Left cardiac atrium (tissue), 4 donors: ENCODE measurements around the gene GAL3ST2. TPM values are rescaled to one million over a fixed set of nuclear protein-coding genes. Genes with fewer than 3 reads are reported as not detected.
A peak's percentile ranks its signal among the peaks of the same experiment; 100 is the strongest.
"Not testable (repeated sequence)": the region's sequence is repeated elsewhere in the genome, so short reads cannot be mapped to it uniquely, and the experiment has no call there.

Experiments
- ATAC-seq, 2 donors: fragments of 200-7000 bp; cut with Tn5 transposase; one replicate each; pipeline ENCODE4 v1.9.1; 2020; ENCODE audit warnings: mild to moderate bottlenecking in 2 of 2, moderate library complexity in 2 of 2
- DNase-seq: peaks from one replicate; pipeline ENCODE4 v3.0.0-alpha.2; 2020
- intact Hi-C, 2 donors: fragments of 100-400 bp; cut with DNase I; formaldehyde crosslinking; loops; one replicate each; pipeline versions ENCODE4 v1.14.1 to v1.15.1; 2022 to 2023
- total RNA-seq, 2 donors: library from RNA; stranded (reverse); fragmentation: NEBNext Ultra II Directional; extraction: Animal tissue kit (Norgen Biotek cat#: 25700); gene quantifications; one replicate each; pipeline ENCODE4 v1.2.1, GENCODE V29; 2021
- donor health status: DM: no; HTN: yes; CAD: no.
- donor health status: DM: no; HTN: yes; CAD: no; lungs with severe emphysema.
- donor health status: DM: yes; HTN: yes; CAD: no.
- donor health status: Dilated cardiomyopathy.

The GAL3ST2 gene
- total RNA-seq, 2 donors from 2014 or later, result 0.44 TPM; not detected in 1

DNA sequence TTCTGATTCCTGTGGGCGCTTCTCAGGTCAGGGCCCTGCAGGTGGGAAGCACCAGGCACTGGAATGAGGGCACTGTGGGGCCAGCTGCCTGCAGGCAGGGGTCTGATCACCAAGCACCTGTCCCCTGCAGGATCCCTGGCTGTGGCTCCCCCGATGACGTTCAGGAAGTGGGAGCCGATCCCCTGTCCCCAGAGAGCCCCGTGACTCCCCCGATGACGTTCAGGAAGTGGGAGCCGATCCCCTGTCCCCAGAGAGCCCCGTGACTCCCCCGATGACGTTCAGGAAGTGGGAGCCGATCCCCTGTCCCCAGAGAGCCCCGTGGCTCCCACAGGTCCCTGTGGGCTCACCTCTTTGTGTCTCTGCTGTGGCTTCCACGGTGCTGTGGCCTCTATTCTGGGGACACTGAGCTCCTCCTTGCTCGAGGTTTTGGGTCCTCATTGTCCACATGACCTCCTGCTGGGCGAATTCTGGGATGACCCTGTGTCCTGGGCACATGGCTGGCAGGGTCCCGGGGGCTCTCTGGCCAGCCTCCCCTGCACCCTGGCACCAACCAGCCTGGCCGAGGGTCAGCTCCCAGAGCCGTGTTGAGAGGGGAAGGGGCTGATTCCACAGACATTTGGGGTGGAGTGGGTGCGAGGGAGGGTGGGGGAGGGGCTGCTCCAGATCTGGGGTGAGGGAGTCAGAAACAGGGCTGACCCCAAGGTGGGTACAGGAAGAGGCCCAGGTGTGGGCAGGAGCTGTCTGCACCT is 37.2 kb downstream of the GAL3ST2 start:
- ATAC-seq (no peak), DNase-seq (no peak)
- intact Hi-C loops, result no loop called here

DNA sequence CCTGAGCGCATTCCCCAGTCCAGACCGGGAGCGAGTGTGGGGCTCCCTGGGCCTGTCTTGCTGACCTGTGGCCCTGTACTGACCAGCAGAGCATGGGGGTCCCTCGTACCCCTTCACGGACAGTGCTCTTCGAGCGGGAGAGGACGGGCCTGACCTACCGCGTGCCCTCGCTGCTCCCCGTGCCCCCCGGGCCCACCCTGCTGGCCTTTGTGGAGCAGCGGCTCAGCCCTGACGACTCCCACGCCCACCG is 37.7 kb downstream of the GAL3ST2 start:
- peak; percentile 14 for DNase-seq
- intact Hi-C loops, result no loop called here
- no peak for ATAC-seq

DNA sequence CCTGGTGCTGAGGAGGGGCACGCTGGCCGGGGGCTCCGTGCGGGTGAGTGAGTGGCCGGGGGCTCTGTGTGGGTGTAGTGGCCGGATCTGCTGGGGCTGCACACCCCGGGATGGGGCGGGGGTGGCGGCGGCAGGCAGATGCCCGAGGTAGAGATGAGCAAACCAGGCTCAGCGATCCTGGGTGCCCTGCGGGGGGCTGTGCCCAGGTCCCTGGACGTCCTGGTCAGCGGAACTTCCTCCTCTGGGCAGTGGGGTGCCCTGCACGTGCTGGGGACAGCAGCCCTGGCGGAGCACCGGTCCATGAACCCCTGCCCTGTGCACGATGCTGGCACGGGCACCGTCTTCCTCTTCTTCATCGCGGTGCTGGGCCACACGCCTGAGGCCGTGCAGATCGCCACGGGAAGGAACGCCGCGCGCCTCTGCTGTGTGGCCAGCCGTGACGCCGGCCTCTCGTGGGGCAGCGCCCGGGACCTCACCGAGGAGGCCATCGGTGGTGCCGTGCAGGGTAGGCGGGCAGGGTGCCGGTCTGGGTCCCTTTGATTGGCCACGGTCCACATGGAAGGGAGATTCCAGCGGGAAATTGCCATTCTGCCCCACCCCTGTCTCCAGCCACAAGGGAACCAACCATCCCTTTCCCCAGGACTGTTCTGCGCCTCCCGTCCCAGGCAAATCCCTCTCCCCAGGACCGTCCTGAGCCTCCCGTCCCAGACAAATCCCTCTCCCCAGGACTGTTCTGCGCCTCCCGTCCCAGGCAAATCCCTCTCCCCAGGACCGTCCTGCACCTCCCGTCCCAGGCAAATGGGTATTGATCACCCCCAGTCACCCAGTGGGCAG is 38.2 kb downstream of the GAL3ST2 start:
- DNase-seq (peak; percentile 19), ATAC-seq (no peak)
- intact Hi-C loops, result no loop called here

DNA sequence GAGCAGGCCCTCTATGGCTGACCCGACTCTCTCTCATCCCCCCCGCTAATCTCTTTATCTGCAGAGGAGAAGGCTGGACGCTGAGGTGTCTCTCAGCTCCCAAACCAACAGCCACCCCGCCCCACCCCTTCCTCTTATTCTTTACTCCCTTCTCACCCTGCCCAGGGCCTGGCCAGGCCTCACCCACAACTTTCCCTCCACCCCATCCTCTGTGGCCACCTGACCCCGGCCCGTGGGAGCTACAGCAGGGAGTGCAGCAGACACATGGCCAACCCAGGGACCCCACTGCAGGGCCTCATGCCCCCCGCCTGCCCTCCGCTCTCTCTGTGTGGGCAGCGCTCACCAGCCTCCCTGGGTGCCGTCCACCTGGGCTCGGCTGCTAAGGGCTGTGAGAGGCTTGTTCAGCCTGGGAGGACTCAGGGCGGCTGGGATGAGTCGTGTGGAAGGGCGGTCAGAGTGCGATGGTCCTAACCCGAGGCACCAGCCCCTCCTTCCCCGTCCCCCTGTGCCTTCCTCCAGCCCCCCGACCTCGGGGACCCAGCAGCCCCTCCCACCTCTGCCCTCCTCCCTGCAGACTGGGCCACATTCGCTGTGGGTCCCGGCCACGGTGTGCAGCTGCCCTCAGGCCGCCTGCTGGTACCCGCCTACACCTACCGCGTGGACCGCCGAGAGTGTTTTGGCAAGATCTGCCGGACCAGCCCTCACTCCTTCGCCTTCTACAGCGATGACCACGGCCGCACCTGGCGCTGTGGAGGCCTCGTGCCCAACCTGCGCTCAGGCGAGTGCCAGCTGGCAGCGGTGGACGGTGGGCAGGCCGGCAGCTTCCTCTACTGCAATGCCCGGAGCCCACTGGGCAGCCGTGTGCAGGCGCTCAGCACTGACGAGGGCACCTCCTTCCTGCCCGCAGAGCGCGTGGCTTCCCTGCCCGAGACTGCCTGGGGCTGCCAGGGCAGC is 39.1 kb downstream of the GAL3ST2 start:
- intact Hi-C loops, result no loop called here
- DNase-seq, result peak; percentile 21
- no peak for ATAC-seq

DNA sequence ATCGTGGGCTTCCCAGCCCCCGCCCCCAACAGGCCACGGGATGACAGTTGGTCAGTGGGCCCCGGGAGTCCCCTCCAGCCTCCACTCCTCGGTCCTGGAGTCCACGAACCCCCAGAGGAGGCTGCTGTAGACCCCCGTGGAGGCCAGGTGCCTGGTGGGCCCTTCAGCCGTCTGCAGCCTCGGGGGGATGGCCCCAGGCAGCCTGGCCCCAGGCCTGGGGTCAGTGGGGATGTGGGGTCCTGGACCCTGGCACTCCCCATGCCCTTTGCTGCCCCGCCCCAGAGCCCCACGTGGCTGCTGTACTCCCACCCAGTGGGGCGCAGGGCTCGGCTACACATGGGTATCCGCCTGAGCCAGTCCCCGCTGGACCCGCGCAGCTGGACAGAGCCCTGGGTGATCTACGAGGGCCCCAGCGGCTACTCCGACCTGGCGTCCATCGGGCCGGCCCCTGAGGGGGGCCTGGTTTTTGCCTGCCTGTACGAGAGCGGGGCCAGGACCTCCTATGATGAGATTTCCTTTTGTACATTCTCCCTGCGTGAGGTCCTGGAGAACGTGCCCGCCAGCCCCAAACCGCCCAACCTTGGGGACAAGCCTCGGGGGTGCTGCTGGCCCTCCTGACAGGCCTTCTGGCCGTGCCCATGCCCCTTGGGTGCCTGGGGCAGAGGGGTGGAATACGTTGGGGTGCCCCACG is 40.0 kb downstream of the GAL3ST2 start:
- intact Hi-C loops, result no loop called here
- ATAC-seq, result no peak
- DNase-seq, result peak; percentile 12

DNA sequence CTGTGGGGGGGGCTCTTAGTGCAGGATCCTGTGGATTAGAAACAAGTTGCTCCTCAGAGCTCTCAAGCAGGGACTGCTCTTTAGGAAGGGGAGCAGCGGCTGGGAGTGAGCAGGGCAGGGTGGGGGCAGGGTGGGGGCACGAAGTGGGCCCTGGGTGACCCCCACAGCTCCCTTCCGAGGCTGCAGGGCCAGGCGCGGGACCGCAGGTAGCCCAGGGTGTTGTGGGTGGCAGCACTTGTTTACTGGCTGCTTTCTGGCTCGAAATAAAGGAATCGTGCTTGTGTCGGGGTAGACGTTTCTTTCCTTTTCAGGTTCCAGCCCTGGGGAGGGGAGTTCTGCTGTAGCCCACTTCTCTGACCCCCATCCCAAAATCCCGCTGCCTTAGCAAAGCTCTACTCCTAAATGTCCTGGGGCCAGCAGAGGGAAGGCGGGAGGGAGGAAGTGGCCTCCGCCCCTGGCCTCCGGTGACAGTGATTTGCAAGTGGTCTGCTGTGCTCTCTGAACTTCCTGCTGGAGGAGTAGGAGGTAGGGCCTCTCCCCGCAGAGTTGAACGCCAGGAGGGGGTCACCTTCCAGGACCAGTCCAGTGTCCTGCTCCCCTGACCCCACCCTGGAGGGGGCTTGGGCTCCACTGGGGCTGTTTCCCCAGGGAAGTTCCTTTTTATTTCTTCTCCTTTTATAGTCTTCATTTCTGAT is 40.7 kb downstream of the GAL3ST2 start:
- peak; percentile 19 for DNase-seq

DNA sequence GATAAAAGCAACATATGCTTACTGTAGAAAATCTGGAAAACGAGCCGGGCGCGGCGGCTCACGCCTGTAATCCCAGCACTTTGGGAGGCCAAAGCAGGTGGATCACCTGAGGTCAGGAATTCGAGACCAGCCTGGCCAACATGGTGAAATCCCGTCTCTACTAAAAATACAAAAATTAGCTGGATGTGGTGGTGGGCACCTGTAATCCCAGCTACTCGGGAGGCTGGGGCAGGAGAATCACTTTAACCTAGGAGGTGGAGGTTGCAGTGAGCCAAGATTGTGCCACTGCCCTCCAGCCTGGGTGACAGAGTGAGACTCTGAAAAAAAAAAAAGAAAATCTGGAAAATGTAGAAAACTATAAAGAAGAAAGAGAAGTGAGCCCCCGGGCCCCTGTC is 41.2 kb downstream of the GAL3ST2 start:
- DNase-seq, intact Hi-C loops, ATAC-seq: not testable (repeated sequence)

More for the DNA sequence above, 40.7 kb downstream of the GAL3ST2 start:
- intact Hi-C loops, result no loop called here
- ATAC-seq, result no peak

DNA sequence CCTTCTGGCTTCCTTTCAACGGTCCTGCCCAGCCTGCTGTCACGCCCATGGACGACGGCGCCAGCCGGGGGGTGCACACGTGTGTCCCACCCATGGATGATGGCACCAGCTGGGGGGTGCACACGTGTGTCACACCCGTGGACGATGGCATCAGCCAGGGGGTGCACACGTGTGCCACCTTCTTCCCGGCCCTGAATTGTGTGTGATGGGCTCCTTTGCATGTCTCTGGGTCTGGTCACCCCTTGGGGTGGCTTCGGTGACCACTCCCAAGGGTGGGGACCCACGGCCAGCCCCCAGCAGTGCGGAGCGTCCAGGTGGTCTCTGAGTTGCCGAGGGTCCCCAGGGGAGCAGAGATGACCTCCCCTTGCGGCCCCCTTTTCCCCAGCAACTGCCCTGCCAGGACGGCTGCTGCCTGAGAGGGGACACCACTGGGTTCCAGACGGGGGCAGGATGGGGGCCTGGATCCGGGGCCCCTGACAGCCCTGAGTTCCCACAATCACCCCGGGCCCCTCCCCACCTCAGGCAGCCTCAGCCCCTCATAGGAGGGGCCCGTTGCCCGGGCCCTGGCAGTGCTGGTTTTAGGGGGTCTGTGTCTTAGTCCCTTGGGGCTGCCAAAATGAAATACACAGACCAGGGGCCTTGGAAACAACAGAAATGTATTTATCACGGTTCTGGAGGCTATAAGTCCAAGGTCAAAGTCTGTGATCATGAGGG is 41.8 kb downstream of the GAL3ST2 start:
- ATAC-seq, result no peak
- DNase-seq, result peak; percentile 14
- intact Hi-C loops, result no loop called here

DNA sequence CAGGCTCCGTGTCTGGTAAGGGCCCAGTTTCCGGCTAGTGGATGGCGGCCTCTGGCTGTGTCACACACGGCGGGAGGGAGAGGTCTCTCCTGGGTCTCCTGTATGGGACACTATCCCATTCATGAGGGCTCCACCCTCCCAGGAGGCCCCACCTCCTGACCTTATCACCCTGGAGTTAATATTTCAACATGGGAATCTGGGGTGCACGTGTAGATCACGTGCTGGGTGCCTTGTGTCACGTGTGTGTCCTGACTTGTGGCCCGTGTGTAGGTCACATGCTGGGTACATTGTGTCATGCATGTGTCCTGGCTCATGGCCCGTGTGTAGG is 42.3 kb downstream of the GAL3ST2 start:
- intact Hi-C loops, result no loop called here
- DNase-seq (peak; percentile 12), ATAC-seq (no peak)

DNA sequence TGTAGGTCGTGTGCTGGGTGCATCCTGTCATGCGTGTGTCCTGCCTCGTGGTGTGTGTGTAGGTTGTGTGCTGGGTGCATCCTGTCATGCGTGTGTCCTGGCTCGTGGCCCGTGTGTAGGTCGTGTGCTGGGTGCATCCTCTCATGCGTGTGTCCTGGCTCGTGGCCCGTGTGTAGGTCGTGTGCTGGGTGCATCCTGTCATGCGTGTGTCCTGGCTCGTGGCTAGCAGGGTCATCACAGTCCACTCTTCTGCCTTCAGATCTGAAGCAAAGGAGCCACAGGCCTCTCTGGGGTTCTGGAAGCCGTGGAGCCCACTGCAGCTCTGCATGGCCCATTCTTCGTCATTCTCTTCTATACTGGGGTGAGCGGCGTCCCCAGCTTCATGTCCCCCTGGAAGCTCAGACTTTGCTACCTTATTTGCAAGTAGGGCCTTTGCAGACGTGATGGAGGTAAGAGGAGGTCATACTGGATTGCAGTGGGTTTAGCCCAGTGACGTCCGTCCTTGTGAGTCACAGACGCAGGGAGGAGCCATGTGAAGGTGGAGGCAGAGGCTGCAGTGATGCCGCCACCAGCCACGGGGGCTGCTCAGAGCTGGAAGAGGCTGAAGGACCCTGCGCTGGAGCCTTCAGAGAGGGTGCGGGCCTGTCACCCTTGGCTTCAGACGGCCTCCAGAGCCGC is 43.5 kb downstream of the GAL3ST2 start:
- peak; percentile 11 for DNase-seq
- intact Hi-C loops, ATAC-seq: not testable (repeated sequence)

DNA sequence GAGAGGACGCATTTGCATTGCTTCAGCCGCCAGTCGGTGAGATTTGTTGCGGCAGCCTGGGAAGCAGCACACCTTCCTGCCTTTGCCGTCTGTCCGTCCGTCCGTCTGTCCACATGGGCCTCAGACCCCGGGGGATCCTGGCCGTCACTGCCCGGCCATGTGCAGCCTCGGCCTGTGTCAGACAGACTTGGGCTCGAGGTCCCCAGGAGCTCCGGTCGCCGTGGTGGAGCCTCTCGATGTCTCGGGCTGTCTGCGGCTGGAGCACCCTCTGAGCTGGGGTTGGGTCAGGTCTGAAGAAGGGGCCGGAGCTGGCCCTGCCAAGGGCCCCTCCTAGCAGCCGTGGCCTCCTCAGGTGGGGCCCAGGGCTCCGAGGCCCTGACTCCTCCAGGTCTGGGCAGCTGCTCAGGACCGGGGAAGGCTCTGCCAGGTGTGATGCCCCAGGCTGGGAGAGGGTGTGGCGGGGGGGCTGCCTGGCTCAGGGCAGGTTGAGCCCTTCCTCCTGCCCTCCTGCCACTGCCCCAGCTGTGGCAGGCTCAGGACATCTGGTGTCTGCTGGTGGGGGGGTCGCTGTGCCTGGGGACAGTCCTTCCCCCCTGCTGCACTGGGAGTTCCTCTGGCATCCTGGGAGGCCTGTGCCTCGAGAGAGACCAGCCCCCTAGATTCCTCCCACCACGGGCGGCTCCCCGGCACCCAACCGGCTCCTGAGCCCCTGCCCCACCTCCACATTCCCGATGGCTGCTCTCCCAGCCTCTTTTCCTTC is 44.2 kb downstream of the GAL3ST2 start:
- intact Hi-C loops, result no loop called here
- DNase-seq (peak; percentile 20), ATAC-seq (no peak)

DNA sequence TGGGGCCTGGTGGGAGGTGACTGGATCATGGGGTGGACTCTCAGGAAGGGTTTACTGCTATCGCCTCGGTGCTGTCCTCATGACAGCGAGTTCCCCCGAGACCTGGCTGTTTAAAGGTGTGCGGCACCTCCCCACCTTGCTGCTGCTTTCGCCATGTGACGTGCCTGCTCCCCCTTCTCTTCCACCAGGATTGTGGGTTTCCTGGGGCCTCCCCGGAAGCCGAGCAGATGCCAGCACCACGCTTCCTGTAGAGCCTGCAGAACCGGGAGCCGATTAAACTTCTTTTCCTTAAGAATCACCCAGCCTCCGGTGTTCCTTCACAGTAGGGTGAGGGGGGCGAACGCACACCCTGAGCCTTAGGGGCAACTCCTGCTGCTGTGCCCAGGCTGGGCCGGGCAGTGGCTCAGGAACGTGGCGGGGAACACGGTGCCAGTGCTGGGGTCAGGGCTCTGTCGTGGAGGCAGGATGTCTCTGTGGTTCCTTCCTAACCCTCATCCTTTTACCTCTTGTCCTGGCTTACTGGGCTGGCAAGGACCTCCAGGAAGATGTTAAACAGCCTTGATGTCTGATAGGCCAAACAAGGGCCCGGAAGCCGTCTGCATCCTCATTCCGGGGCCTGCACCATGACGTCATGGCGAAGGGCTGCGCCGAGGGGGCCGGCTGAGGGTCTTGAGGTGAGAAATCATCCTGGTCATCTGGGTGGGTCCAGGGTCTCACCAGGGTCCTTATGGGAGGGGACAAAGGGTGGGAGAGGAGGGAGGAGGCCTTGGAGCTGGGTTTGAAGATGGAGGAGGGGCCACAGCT is 45.0 kb downstream of the GAL3ST2 start:
- no peak for ATAC-seq
- peak; percentile 25 for DNase-seq
- intact Hi-C loops, result no loop called here

DNA sequence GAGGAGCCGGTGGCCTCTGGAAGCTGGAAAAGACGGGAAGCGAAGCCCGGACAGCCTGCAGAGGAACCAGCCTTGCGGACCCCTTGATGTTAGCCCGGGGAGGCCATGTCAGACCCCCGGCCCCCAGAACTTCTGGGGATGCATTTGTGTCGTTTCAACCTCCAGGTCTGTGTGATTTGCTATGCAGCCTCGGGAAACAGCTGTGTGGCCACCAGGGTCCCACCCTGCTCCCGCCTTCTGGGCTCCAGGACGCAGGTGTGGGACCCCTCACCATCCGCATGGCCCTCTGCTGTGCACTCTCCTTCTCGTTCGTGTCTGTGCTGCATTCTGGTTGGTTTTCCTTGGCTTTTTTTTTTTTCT is 45.6 kb downstream of the GAL3ST2 start:
- peak; percentile 10 for DNase-seq
- ATAC-seq, result no peak
- intact Hi-C loops, result no loop called here

DNA sequence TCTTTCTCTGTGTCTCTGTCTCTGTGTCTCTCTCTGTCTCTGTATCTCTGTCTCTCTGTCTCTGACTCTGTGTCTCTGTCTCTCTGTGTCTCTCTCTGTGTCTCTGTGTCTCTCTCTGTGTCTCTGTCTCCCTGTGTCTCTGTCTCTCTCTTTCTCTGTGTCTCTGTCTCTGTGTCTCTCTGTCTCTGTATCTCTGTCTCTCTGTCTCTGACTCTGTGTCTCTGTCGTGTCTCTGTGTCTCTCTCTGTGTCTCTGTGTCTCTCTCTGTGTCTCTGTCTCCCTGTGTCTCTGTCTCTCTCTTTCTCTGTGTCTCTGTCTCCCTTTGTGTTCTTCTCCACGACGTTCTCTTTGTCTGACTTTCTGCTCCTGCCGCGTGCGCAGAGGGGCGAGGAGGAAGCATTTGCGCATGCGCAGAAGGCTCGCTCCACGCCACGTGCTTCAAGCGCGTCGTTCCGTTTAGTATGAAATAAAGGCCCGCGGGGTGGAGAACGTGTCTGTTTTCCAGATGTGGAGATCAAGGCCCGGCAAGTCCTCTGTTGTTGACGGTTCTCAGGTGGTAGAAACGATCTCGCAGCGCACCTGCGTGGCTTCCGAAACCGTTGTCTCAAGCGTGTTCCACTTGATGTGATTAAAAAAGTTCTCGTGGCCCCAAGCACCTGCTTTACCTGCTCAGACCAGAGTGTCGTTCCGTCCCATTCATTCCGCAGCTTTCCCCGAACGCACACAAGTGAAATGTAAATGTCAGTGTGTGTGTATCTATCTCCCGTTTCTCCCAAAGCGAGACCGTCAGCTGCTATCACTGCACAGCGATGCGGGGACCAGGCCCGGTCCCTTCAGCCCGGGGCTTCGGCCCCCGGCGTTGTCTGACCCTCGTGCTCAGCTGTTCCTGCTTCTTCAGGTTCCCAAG is 47.2 kb downstream of the GAL3ST2 start:
- intact Hi-C loops, ATAC-seq: not testable (repeated sequence)
- peak; percentile 11 for DNase-seq

DNA sequence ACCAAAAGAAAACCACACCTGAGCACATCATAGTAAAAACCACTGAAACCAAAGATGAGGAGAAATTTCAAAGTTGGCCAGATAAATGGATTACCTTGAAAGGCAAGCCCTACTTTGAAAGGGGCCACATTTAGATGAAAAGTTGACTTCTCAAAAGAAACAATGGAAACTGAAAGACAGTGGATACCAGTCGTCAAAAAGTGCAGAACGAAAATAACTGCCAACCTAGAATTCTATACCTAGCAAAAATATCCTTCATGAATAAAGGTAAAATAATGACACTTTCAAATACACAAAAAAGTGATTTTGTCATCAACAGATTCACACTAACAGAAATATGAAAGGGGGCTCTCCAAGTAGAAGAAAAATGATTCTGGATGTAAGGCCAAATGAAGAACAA is 50.8 kb downstream of the GAL3ST2 start:
- DNase-seq (no peak), ATAC-seq (no peak)
- intact Hi-C loops, result no loop called here
